Hepatocyte (in vitro differentiated cells): ENCODE measurements around the gene HSBP1L1.

ENCODE experiments used
- EZH2 ChIP-seq: fragments of 200-600 bp; sonication (generic); IDR thresholded peaks from 2 replicates; pipeline ENCODE4 v1.6.1; 2016; ENCODE audit warnings: antibody characterized with exemption, mild to moderate bottlenecking, borderline replicate concordance
- TF ChIP-seq, protein P1 (sequence below): fragments of 200-600 bp; sonication (generic); IDR thresholded peaks from 2 replicates; pipeline ENCODE4 v1.5.1; 2016; ENCODE audit warnings: antibody characterized with exemption, mild to moderate bottlenecking; ENCODE audit not compliant: poor library complexity

- TF ChIP-seq EZH2, result no peak
- TF ChIP-seq, protein P1, sequence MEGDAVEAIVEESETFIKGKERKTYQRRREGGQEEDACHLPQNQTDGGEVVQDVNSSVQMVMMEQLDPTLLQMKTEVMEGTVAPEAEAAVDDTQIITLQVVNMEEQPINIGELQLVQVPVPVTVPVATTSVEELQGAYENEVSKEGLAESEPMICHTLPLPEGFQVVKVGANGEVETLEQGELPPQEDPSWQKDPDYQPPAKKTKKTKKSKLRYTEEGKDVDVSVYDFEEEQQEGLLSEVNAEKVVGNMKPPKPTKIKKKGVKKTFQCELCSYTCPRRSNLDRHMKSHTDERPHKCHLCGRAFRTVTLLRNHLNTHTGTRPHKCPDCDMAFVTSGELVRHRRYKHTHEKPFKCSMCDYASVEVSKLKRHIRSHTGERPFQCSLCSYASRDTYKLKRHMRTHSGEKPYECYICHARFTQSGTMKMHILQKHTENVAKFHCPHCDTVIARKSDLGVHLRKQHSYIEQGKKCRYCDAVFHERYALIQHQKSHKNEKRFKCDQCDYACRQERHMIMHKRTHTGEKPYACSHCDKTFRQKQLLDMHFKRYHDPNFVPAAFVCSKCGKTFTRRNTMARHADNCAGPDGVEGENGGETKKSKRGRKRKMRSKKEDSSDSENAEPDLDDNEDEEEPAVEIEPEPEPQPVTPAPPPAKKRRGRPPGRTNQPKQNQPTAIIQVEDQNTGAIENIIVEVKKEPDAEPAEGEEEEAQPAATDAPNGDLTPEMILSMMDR, result no peak
These were observed 2.7 kb upstream of the HSBP1L1 start for GRCh38 chr18:79961527-79962291.
